IPS DF 6.9 (cell line): Measurements from ENCODE around the gene ETNK2.

Experiments used
- DNase-seq: peaks from one replicate; pipeline ENCODE4 v3.0.0-alpha.2; 2013; ENCODE audit warnings: low read depth, low spot score
- H3K27ac ChIP-seq: one replicate; pipeline ENCODE4 v1.5.1; 2013; ENCODE audit warnings: low read length, control low read depth
- H3K27me3 ChIP-seq: 2 replicates; pipeline ENCODE4 v1.6.1; 2013; ENCODE audit warnings: mild to moderate bottlenecking, low read length; ENCODE audit not compliant: control insufficient read depth, insufficient read depth
- H3K36me3 ChIP-seq: 2 replicates; pipeline ENCODE4 v1.6.1; 2013; ENCODE audit warnings: low read length; ENCODE audit not compliant: control insufficient read depth, insufficient read depth
- H3K4me1 ChIP-seq: 2 replicates; pipeline ENCODE4 v1.6.1; 2013; ENCODE audit warnings: low read length; ENCODE audit not compliant: control insufficient read depth, insufficient read depth
- H3K4me3 ChIP-seq: 2 replicates; pipeline ENCODE4 v1.5.1; 2013; ENCODE audit warnings: mild to moderate bottlenecking, low read length
- H3K9me3 ChIP-seq: 2 replicates; pipeline ENCODE4 v1.6.1; 2013; ENCODE audit warnings: low read length, inconsistent platforms; ENCODE audit not compliant: control insufficient read depth, insufficient read depth
- whole genome bisulfite sequencing: extraction: QIAGEN DNeasy Blood & Tissue Kit; methylation state at CpG from one replicate; pipeline ENCODE4 v1.1.7; 2013; ENCODE audit warnings: mixed read lengths, missing lambda C conversion rate; ENCODE audit not compliant: insufficient read length, insufficient coverage; 5-methylcytosine and 5-hydroxymethylcytosine counted together

Gene ETNK2

DNA sequence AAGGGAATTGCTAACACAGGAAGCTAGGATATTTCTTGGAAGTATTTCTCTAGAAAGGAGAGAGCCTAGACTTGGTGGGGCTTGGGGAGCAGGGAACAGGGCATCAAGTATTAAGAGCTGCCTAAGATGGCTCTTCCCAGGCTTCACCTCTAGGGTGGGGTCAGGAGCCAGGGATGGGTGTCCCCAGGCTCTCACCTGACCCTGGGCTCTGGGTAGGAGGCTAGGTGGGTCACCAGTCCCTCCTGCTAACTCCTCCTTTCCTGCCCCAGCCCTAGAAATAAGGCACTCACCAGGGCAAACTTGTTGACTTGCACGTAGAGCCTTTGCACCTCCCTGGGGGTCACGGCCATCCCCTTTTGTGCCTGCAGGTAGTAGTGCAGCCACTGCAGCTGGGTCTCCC is 15.0 kb downstream of the ETNK2 start:
- Histone ChIP-seq H3K4me1 (no peaks in the 10 kb centered on the region), H3K9me3 (no peaks in the 10 kb centered on the region), H3K27me3 (no peaks in the 10 kb centered on the region; the same call in 1 of the 2 replicates), H3K4me3 (no peak overlapping the region), H3K36me3 (no peaks in the 10 kb centered on the region; the same call in 1 of the 2 replicates), H3K27ac (no peak overlapping the region)
- DNase-seq: no peak
- WGBS: no CpG with 5 or more reads among the region's 2 CpGs

GRCh38 chr1:204134103-204134502 is 17.7 kb downstream of the ETNK2 start:
- no peaks in the 10 kb centered on the region for H3K36me3 ChIP-seq
- H3K4me3 ChIP-seq: no peak overlapping the region
- H3K9me3 ChIP-seq: no peaks in the 10 kb centered on the region
- peaks cover 8% of the 10 kb centered on the region for H3K4me1 ChIP-seq
- no peaks in the 10 kb centered on the region; the same call in 1 of the 2 replicates for H3K27me3 ChIP-seq
- H3K27ac ChIP-seq: no peak overlapping the region
- DNase-seq: no peak
- WGBS: no CpG with 5 or more reads among the region's 11 CpGs

DNA sequence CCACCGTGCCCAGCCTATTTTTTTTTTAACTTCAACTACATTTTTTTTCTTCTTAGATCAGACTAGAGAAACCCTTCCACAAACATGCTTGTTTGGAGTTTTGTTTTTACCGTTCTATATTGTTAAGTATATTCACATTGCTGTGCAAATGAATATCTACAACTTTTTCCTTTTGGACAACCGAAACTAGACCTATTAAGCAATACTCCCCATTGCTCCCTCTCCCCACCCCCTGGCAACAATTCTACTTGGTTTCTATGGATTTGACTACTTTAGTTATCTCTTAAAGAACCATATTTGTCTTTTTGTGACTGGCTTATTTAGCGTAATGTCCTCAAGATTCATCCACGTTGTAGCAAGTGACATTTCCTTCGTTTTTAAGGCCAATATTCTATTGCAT is 19.1 kb downstream of the ETNK2 start:
- H3K27me3 ChIP-seq: no peaks in the 10 kb centered on the region; the same call in 1 of the 2 replicates
- H3K27ac ChIP-seq: no peak overlapping the region
- H3K36me3 ChIP-seq: no peaks in the 10 kb centered on the region
- peaks cover 10% of the 10 kb centered on the region for H3K4me1 ChIP-seq
- no CpG with 5 or more reads among the region's 6 CpGs for WGBS
- H3K9me3 ChIP-seq: no peaks in the 10 kb centered on the region
- no peak overlapping the region for H3K4me3 ChIP-seq
- no peak for DNase-seq

DNA sequence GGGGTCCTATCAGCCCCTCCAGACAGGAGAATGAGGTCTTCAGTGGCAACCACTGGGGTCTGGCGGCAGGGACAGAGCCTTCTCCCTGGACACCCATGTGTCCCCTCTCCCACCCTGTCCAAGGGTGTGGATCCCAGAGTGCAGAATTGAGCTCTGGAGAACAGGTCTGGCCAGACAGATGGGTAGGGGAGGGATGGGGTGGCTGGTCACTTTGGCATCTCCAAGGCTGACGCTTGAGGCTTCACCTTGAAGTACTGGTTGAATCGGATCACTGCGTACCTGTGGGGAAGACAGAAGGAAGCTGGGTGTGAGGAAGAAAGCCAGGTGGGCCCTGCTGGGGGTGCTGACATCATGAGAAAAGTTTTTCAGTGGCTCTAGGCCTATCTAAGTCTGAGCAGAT is 19.9 kb downstream of the ETNK2 start:
- Histone ChIP-seq H3K4me1 (peaks cover 10% of the 10 kb centered on the region), H3K9me3 (no peaks in the 10 kb centered on the region), H3K27me3 (no peaks in the 10 kb centered on the region; the same call in 1 of the 2 replicates), H3K4me3 (no peak overlapping the region), H3K36me3 (no peaks in the 10 kb centered on the region), H3K27ac (no peak overlapping the region)
- whole genome bisulfite sequencing: no CpG with 5 or more reads among the region's 4 CpGs
- no peak for DNase-seq

DNA sequence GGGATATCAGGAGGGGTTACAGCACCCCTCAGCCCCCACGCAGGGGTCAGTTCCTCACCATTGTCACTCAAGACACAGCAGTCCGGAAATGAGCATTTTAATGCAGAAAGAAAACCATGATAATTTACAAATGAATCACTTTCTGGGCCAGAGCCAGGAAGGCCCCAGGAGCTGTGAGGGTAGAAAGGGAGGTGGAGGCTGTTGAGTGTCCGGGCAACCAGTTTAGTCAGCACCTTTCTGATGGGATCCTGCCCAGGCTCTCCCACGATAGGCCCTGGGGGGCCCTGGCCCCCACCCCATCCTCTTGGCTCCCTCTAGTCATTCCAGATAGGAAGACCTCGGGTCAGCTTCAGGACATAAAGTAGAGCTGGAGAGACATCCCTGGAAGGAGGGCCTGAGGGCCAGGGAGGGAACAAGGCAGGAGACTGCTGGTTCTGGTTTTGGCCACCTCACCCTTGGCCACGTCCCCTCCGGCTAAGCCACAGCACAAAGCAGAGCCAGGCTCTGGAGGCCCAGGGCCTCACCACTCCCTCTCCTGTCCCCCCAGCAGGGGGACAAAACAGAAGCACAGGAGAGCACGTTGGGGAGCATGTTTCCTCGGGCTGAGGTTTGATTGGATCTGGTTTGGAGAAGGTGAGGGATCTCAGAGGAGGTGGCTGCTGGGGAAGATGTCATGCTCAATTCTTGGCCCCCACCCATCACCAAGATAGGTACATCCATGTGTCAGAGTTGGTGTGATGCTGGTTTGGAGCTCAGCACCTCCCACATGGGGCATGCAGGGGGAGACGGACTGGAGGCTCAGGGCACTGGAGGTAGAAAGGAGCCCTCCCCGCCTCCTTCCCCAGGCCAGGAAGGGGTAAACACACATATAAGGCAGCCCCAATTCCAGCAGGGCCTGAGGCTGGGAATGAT is 20.6 kb downstream of the ETNK2 start:
- Histone ChIP-seq H3K4me1 (peaks cover 10% of the 10 kb centered on the region), H3K9me3 (no peaks in the 10 kb centered on the region), H3K27me3 (no peaks in the 10 kb centered on the region; the same call in 1 of the 2 replicates), H3K36me3 (peaks cover 4% of the 10 kb centered on the region; the same call in 1 of the 2 replicates), H3K4me3 (no peak overlapping the region), H3K27ac (no peak overlapping the region)
- WGBS: no CpG with 5 or more reads among the region's 11 CpGs
- DNase-seq: no peak

DNA sequence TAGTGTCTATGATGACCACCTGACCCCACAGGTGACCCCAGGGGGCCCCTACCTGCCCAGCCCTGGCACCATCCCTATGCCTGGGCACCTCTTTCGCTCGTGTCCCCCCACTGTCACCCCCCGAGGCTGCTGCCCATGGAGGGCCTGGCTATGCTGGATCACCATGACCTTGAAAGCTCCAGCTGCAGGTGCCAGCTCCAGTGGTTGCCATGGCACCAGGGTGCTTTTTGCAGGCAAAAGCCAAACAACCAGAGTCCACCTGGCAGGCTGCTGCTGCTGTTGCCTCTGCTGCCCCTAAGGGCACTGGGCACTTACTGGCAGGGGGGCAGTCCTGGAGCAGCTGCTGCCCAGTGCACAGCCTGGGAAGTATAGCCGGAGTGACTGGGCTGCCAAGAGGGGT is 21.7 kb downstream of the ETNK2 start:
- no peaks in the 10 kb centered on the region; the same call in 1 of the 2 replicates for H3K27me3 ChIP-seq
- H3K4me3 ChIP-seq: no peak overlapping the region
- peaks cover 10% of the 10 kb centered on the region for H3K4me1 ChIP-seq
- peaks cover 14% of the 10 kb centered on the region; the same call in 1 of the 2 replicates for H3K36me3 ChIP-seq
- no CpG with 5 or more reads among the region's 4 CpGs for WGBS
- no peak for DNase-seq
- H3K27ac ChIP-seq: no peak overlapping the region
- no peaks in the 10 kb centered on the region for H3K9me3 ChIP-seq

- Histone ChIP-seq H3K36me3 (peaks cover 22% of the 10 kb centered on the region; the same call in 1 of the 2 replicates), H3K4me1 (peaks cover 10% of the 10 kb centered on the region), H3K9me3 (no peaks in the 10 kb centered on the region), H3K4me3 (peak overlapping the region; percentile 4; the same call in 1 of the 2 replicates), H3K27ac (no peak overlapping the region), H3K27me3 (no peaks in the 10 kb centered on the region)
- WGBS: no CpG with 5 or more reads among the region's 29 CpGs
- no peak for DNase-seq
Observed at GRCh38 chr1:204128964-204129896, 22.6 kb downstream of the ETNK2 start.

- Histone ChIP-seq H3K4me3 (no peak overlapping the region), H3K27ac (no peak overlapping the region), H3K9me3 (no peaks in the 10 kb centered on the region), H3K4me1 (peaks cover 10% of the 10 kb centered on the region), H3K36me3 (peaks cover 28% of the 10 kb centered on the region; the same call in 1 of the 2 replicates), H3K27me3 (no peaks in the 10 kb centered on the region)
- WGBS: no CpG with 5 or more reads among the region's 4 CpGs
- no peak for DNase-seq
Observed at GRCh38 chr1:204128464-204128963, 23.3 kb downstream of the ETNK2 start.

DNA sequence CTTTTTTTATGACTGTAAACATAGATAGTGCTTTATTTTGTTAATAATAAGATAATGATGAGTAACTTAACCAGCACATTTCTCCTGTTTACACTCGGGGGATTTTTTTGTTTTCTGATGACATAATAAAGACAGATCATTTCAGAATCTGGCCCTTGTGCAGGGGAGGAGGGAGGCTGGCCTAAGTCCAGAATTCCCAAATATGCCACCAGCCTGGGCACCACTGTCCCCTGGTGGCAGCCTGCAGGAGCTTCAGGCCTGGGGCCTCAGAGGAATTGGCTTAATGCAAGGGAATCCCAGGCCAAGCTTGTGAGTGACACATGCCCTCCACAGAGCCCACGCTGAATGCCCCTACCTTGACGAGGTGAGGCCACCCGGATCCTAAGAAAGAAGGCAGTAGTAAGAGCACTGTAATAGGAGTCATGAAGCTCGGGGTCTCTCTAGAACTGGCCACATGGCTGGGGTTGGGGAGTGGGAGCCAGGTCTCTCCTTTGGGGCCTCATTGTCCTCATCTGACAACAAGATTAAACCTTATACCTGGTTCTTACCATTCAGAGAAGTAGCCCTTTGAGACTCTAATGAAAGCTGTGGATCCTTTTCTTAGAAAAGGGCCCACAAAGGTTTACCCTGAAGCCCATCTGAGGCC is 24.1 kb downstream of the ETNK2 start:
- Histone ChIP-seq H3K4me1 (peaks cover 10% of the 10 kb centered on the region), H3K27me3 (no peaks in the 10 kb centered on the region), H3K9me3 (no peaks in the 10 kb centered on the region), H3K27ac (no peak overlapping the region), H3K36me3 (peaks cover 34% of the 10 kb centered on the region; the same call in 1 of the 2 replicates), H3K4me3 (no peak overlapping the region)
- WGBS: no CpG with 5 or more reads among the region's 5 CpGs
- no peak for DNase-seq
